GM19023 (cell line): ENCODE measurements around the gene NFKBIA.
"Not testable (repeated sequence)": the region's sequence is repeated elsewhere in the genome, so short reads cannot be mapped to it uniquely, and the experiment has no call there.

Experiments
- ATAC-seq: cut with Tn5 transposase; IDR thresholded peaks from one replicate; pipeline ENCODE4 v1.9.1; 2021; ENCODE audit warnings: mild to moderate bottlenecking, moderate library complexity; ENCODE audit not compliant: unreplicated experiment

The NFKBIA gene

DNA sequence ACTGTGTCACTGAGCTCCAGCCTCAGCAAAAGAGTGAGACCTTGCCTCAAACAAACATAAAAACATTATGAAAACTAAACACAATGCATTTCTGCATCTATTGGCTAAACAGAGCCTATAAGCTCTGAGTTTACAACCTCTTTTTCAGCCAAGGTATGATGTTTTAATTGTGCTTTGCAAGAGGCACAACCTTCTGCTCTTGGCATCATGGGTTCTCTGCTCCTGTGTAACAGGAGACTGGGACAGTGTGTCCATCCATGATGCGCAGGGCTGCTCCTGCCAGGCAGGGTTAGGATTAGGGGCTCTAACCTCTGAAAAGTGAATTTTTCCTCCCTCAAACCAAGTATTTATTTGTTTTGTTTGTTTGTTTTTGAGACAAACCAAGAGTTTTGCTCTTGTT lies 5.0 kb upstream of the NFKBIA start:
- ATAC-seq: no peak

- ATAC-seq: no peak
Observed at GRCh38 chr14:35408026-35408425, 3.5 kb upstream of the NFKBIA start.

DNA sequence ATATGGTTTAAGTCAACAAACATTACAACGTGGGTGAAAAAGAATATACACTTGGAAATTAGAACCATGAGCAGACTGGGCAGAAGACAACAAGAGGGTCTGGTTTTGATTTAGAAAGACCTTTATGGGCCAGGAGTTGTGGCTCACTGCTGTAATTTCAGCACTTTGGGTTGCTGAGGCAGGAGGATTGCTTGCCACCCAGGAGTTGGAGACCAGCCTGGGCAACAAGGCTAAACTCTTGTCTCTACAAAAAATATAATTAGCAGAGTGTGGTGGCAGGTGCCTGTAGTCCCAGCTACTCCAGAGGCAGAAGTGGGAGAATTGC lies 2.7 kb upstream of the NFKBIA start:
- no peak for ATAC-seq

- ATAC-seq: no peak
Observed at GRCh38 chr14:35406506-35407305, 2.2 kb upstream of the NFKBIA start.

GRCh38 chr14:35406090-35406489 lies 1.5 kb upstream of the NFKBIA start:
- no peak for ATAC-seq

- no peak for ATAC-seq
Observed at GRCh38 chr14:35405304-35405996, 901 bp upstream of the NFKBIA start.

GRCh38 chr14:35403603-35404448 lies 723 bp downstream of the NFKBIA start:
- peak; percentile 55 for ATAC-seq

DNA sequence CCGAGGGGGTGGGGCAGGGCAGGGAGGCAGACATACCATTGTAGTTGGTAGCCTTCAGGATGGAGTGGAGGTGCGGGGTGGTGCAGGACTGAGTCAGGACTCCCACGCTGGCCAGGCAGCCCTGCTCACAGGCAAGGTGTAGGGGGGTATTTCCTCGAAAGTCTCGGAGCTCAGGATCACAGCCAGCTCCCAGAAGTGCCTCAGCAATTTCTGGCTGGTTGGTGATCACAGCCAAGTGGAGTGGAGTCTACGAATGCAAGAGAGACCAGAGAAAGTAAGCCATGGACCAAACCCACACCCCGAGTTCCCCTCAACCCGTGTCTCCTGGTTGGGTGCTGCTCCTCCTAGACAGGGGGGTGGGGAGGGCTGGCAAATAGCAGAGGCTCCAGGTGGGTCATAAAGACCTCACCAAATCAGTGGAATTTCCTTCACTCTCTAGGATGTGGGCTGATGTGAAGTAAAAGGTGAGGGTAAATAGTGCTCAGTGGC lies 1.4 kb downstream of the NFKBIA start:
- no peak for ATAC-seq

DNA sequence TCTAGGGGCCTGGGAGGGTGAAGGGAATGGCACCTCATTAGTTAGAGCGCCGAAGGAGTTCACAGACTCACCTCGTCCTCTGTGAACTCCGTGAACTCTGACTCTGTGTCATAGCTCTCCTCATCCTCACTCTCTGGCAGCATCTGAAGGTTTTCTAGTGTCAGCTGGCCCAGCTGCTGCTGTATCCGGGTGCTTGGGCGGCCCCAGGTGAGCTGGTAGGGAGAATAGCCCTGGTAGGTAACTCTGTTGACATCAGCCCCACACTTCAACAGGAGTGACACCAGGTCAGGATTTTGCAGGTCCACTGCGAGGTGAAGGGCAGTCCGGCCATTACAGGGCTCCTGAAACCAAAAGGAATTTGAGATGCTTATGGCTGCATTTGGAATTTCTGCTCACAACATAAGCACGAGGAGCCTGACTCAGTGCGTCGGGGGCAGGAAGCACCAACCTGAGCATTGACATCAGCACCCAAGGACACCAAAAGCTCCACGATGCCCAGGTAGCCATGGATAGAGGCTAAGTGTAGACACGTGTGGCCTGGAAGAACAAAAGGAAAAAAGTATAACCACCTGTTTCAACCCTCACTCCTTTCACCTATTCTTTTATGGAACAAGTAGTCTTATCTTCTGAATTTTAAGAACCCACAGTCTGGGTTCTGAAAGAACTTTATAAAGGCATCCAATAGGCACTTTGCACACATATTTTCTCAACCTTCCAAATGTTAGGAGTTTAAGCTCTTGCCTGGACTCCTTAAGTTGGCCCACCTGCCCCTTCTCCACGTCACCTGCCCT lies 2.0 kb downstream of the NFKBIA start:
- no peak for ATAC-seq

GRCh38 chr14:35401422-35402265 lies 2.9 kb downstream of the NFKBIA start:
- ATAC-seq: no peak

DNA sequence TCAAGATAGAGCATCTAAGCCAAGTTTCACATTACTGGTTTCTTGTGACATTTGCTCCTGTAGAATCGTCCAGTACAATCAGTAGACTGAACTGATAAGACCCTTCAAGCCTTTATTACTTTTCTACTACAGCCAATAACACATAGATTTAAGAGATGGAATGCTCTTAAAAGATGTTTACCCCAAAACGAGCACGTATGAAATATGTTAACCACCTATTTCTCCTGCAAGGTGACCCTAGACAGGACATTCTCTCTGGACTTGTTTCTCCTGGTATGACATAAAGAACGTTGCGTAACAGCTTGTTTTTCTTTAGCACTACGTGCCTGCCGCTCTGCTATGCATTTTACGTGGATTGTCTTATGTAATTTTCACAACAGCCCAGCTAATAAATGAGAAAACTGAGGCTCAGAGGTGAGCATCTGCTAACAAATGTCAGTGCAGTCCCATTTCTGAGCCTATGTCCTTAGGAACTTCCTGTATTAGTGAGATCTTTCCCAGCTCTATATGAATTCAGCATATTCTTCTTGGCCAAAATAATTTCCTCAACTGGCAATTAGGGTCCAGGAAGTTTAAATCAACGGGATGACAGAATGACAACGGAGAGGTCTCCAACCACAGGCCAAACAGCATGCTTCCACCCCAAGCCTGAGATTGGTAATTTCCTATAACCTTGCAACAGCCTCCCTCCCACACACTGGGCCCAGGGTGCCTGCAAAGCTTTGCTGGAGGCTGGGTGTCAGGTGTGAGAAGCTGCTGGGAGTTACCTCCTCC lies 3.7 kb downstream of the NFKBIA start:
- ATAC-seq: no peak

DNA sequence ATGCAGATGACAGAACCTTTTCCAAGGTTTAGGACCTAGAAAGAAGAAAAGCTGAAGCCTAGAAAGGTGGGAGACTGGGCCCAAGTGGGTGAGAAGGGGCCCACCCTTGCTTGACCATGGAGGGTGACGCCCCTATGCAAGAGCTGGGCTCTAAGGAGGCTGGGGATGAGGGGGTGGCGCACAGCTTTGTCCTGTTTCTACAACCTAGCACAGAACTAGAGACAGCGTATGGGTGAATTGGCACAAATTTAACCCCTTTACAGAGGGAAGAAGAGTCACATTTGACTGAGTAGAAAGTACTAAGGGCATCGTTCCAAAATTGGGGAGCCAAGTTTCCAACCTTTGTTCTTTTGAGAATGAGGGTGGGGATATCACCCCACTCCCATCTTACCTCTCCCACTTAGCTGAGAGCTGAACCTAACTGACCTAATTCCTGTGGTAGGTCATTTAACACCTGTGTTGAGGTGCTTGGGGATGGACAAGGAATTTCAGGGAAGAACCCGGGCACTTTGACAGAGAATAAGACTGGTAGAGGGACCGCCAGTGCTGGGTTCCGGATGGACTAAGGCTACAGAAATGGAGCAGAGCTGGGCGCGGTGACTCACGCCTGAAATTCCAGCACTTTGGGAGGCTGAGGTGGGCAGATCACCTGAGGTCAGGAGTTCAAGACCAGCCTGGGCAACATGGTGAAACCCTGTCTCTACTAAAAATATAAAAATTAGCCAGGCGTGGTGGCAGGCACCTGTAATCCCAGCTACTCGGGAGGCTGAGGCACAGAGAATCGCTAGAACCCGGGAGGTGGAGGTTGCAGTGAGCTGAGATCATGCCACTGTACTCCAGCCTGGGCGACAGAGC lies 5.2 kb downstream of the NFKBIA start:
- ATAC-seq: no peak

- ATAC-seq: no peak
Observed at GRCh38 chr14:35398071-35398584, 6.4 kb downstream of the NFKBIA start.

- not testable (repeated sequence) for ATAC-seq
Observed at GRCh38 chr14:35396610-35397009, 7.9 kb downstream of the NFKBIA start.

- no peak for ATAC-seq
Observed at GRCh38 chr14:35395283-35395682, 9.3 kb downstream of the NFKBIA start.

DNA sequence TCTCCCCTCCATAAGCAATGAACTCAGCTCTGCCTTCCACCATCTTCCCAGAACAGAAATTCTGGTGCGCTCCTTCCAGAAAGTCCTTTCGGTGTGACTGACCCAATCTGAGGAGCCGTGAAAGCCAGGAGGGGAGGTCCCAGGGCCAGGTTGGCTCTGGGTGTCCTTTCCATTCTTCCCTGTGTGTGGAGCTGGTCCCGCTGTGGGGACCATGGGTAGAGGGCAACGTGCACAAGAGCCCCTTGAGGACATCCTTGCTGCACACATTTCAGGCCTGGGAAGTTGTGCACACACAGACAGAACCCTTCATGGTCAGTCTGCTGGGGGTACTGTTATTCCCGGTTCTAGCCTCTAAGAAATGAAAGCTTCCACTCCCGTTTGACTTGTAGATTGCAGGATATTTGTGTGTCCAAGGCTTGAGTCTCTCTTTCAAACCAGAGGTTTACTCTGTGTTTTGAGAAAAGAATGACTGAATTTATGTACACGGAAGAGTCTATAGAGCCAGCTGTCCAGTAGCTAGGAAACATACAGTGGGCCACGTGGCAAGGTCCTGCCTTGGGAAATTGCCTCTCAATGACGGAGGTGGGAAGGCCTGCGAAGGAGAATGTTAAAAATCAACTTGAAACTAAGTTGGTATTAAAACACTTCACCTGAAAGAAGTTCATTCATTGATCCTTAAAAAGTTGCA lies 10.1 kb downstream of the NFKBIA start:
- no peak for ATAC-seq

- ATAC-seq: no peak
Observed at GRCh38 chr14:35393826-35394225, 10.7 kb downstream of the NFKBIA start.
